K562 (cell line): ENCODE results near the gene TMEM187. TPM values are rescaled to one million over a fixed set of nuclear protein-coding genes. Genes with fewer than 3 reads are reported as not detected.

Experiments
- ATAC-seq: fragments of 200-7000 bp; cut with Tn5 transposase; 3 replicates; pipeline ENCODE4 v1.9.1; 2020; ENCODE audit warnings: moderate library complexity
- BruUV-seq: library from RNA; stranded (reverse); fragments of 400-500 nt; replicated peaks from 2 replicates; lab custom pipeline; 2021; lab: Mats Ljungman, UMichigan
- CTCF ChIA-PET: fragments of 300-600 bp; formaldehyde crosslinking; extraction: SDS; loops from one replicate; lab custom pipeline; 2021; ENCODE audit warnings: low intra/inter-chr PET ratio; lab: Yijun Ruan, JAX
- POLR2A ChIA-PET: fragments of 300-600, 350-650 bp; sonication (Branson Sonifier 250); formaldehyde crosslinking; extraction: SDS; loops from one replicate; lab custom pipeline; 2021; ENCODE audit warnings: antibody characterized with exemption, inconsistent platforms; lab: Yijun Ruan, JAX
- DNase-seq, 4 experiments: peaks; one replicate each; pipeline versions ENCODE4 v3.0.0 to v3.0.0-alpha.2; 2011 to 2018; ENCODE audit warnings: low spot score in 3 of 4, mixed read lengths in 3 of 4; ENCODE audit errors: extremely low read depth in 1 of 4
- FAIRE-seq: peaks from 2 replicates; lab custom pipeline; 2011; peaks lifted over from hg19 to GRCh38; lab: Jason Lieb, UNC
- H2AFZ ChIP-seq: 2 replicates; pipeline ENCODE4 v1.6.0; 2011; ENCODE audit warnings: low read depth, low read length, control low read depth, inconsistent platforms
- H3K27ac ChIP-seq: fragments of 200-600 bp; 3 replicates; pipeline ENCODE4 v1.8.0; 2011; ENCODE audit warnings: low read depth, mild to moderate bottlenecking, control low read depth, inconsistent platforms, low read length, moderate library complexity, mixed read lengths; ENCODE audit errors: extremely low read depth
- H3K27me3 ChIP-seq, 2 experiments: fragments of 300-600 bp in 1 of 2; 2 replicates in 1 of 2; 3 replicates in 1 of 2; pipeline versions ENCODE4 v1.6.0 to v1.8.0; 2011; ENCODE audit warnings: inconsistent platforms in 2 of 2, low read length in 2 of 2, mild to moderate bottlenecking in 1 of 2, mixed read lengths in 1 of 2, moderate library complexity in 1 of 2; ENCODE audit not compliant: control insufficient read depth in 2 of 2, insufficient read depth in 2 of 2
- H3K36me3 ChIP-seq: fragments of 300-600 bp; 3 replicates; pipeline ENCODE4 v1.8.0; 2011; ENCODE audit warnings: mild to moderate bottlenecking, low read length, inconsistent platforms; ENCODE audit not compliant: control insufficient read depth, insufficient read depth
- H3K4me1 ChIP-seq, 2 experiments: fragments of 200-600 bp in 1 of 2; replicated peaks in 1 of 2; 2 replicates in 1 of 2; 3 replicates in 1 of 2; pipeline versions ENCODE4 v1.5.1 to v1.8.0; 2011; ENCODE audit warnings: inconsistent platforms in 2 of 2, low read length in 2 of 2, mild to moderate bottlenecking in 1 of 2, mixed read lengths in 1 of 2, moderate library complexity in 1 of 2; ENCODE audit not compliant: control insufficient read depth in 2 of 2, insufficient read depth in 2 of 2
- H3K4me2 ChIP-seq: 2 replicates; pipeline ENCODE4 v1.6.1; 2011; ENCODE audit warnings: low read length, control low read depth, inconsistent platforms, mixed read lengths; ENCODE audit not compliant: insufficient read depth
- H3K4me3 ChIP-seq: fragments of 200-600 bp; sonication (generic), shearing (Covaris generic); 2 replicates; pipeline ENCODE4 v1.5.1; 2016; ENCODE audit warnings: control low read depth, inconsistent platforms
- H3K79me2 ChIP-seq: fragments of 200-600 bp; 3 replicates; pipeline ENCODE4 v1.8.0; 2011; ENCODE audit warnings: low read length, inconsistent platforms; ENCODE audit not compliant: control insufficient read depth, insufficient read depth
- H3K9ac ChIP-seq, 2 experiments: 2 replicates each; pipeline versions ENCODE4 v1.6.0 to v1.6.1; 2011; ENCODE audit warnings: low read depth in 2 of 2, low read length in 2 of 2, control low read depth in 1 of 2, inconsistent platforms in 1 of 2, mild to moderate bottlenecking in 1 of 2, mixed read lengths in 1 of 2; ENCODE audit not compliant: insufficient read depth in 1 of 2
- H3K9me1 ChIP-seq: one replicate; pipeline ENCODE4 v1.6.0; 2011; ENCODE audit warnings: inconsistent platforms, mild to moderate bottlenecking, low read length, moderate library complexity; ENCODE audit not compliant: control insufficient read depth, insufficient read depth
- H3K9me3 ChIP-seq: replicated peaks from 2 replicates; pipeline ENCODE4 v1.5.1; 2011; ENCODE audit warnings: low read depth, low read length, inconsistent platforms; ENCODE audit not compliant: control insufficient read depth, insufficient read depth
- H4K20me1 ChIP-seq: replicated peaks from 2 replicates; pipeline ENCODE4 v1.6.1; 2011; ENCODE audit warnings: low read length, inconsistent platforms, mixed read lengths; ENCODE audit not compliant: control insufficient read depth, insufficient read depth
- DACH1 ChIP-seq: fragments of 450-650 bp; IDR thresholded peaks from 2 replicates; pipeline ENCODE4 v1.6.1; 2018; ENCODE audit not compliant: partially characterized antibody
- HDAC8 ChIP-seq: fragments of 450-650 bp; IDR thresholded peaks from 2 replicates; pipeline ENCODE4 v1.6.1; 2016; ENCODE audit warnings: mild to moderate bottlenecking, missing genetic modification characterization, moderate library complexity, missing compliant biosample characterization
- KDM4B ChIP-seq, 2 experiments: fragments of 450-650 bp in 1 of 2; sonication (generic) in 1 of 2; IDR thresholded peaks; 2 replicates each; pipeline ENCODE4 v1.6.1; 2016 to 2017; ENCODE audit warnings: borderline replicate concordance in 2 of 2, antibody characterized with exemption in 1 of 2, low read depth in 1 of 2, mild to moderate bottlenecking in 1 of 2
- MXI1 ChIP-seq: IDR thresholded peaks from 2 replicates; pipeline ENCODE4 v1.6.1; 2011; ENCODE audit warnings: low read depth, mild to moderate bottlenecking, improper control_type of control experiment, low read length
- NBN ChIP-seq: fragments of 450-650 bp; IDR thresholded peaks from 2 replicates; pipeline ENCODE4 v1.6.1; 2016; ENCODE audit warnings: low read depth, mild to moderate bottlenecking
- RHOXF2B ChIP-seq: fragments of 250-450 bp; sonication (Bioruptor Pico); conservative IDR thresholded peaks from 2 replicates; pipeline ENCODE4 v1.5.1; 2021
- SIN3A ChIP-seq, 2 experiments: fragments of 150-350 bp in 1 of 2; IDR thresholded peaks; 2 replicates each; pipeline ENCODE4 v1.6.1; 2011 to 2016; ENCODE audit warnings: borderline replicate concordance in 2 of 2, low read depth in 2 of 2, low read length in 2 of 2, mild to moderate bottlenecking in 2 of 2, moderate library complexity in 2 of 2; ENCODE audit not compliant: control insufficient read depth in 1 of 2
- XRCC3 ChIP-seq: fragments of 450-650 bp; IDR thresholded peaks from 2 replicates; pipeline ENCODE4 v1.6.1; 2017; ENCODE audit warnings: mild to moderate bottlenecking, moderate library complexity
- ZNF124 ChIP-seq: sonication (generic); formaldehyde crosslinking; IDR thresholded peaks from 2 replicates; pipeline ENCODE4 v1.8.1; 2022; ENCODE audit warnings: missing genetic modification reagents
- ZNF232 ChIP-seq: sonication (generic); formaldehyde crosslinking; IDR thresholded peaks from 2 replicates; pipeline ENCODE4 v1.8.0; 2022; ENCODE audit warnings: mild to moderate bottlenecking, missing genetic modification reagents
- ZNF253 ChIP-seq: fragments of 250-450 bp; sonication (Bioruptor Pico); conservative IDR thresholded peaks from 2 replicates; pipeline ENCODE4 v1.6.1; 2021; ENCODE audit warnings: mild to moderate bottlenecking
- ZNF311 ChIP-seq: fragments of 250-450 bp; sonication (Bioruptor Pico); IDR thresholded peaks from 2 replicates; pipeline ENCODE4 v1.4.0; 2020; ENCODE audit warnings: mild to moderate bottlenecking, moderate library complexity
- ZNF436 ChIP-seq: fragments of 250-450, 450-650 bp; sonication (Bioruptor Pico); formaldehyde crosslinking; IDR thresholded peaks from 2 replicates; pipeline ENCODE4 v1.7.0; 2020; ENCODE audit warnings: mild to moderate bottlenecking
- ZNF586 ChIP-seq: fragments of 450-650 bp; formaldehyde crosslinking; conservative IDR thresholded peaks from 2 replicates; pipeline ENCODE4 v1.4.0; 2020; ENCODE audit warnings: mild to moderate bottlenecking, moderate library complexity
- WGBS: fragments of 100-300 bp; shearing (Covaris generic); methylation state at CpG from one replicate; pipeline ENCODE4 v1.1.6; 2016; ENCODE audit warnings: low coverage, mixed read lengths; ENCODE audit not compliant: insufficient coverage; ENCODE audit errors: missing lambda C conversion rate; 5-methylcytosine and 5-hydroxymethylcytosine counted together
- in situ Hi-C: fragments of 300-500 bp; cut with MboI; formaldehyde crosslinking; loops from 4 replicates; pipeline ENCODE4 v1.15.0; 2018; ENCODE audit warnings: inconsistent platforms, mixed read lengths
- intact Hi-C: fragments of 100-400 bp; cut with micrococcal nuclease; formaldehyde crosslinking; loops from 2 replicates; pipeline ENCODE4 v1.14.2; 2022
- polyA plus RNA-seq, 8 experiments: library from polyadenylated mRNA; depleted of rRNA in 4 of 8; stranded (reverse) in 5 of 8; unstranded in 3 of 8; fragments of >200 nt; fragmentation: Nextera tagmentation in 2 of 8; fragmentation: Illumina TruSeq in 1 of 8; extraction: Ambion mirVana in 2 of 8; extraction: Trizol in 1 of 8; gene quantifications; 2 replicates each; pipeline versions ENCODE4 v1.2.1 to v1.2.3, GENCODE V29; 2011 to 2014; ENCODE audit warnings: inconsistent platforms in 1 of 8, missing spikeins in 1 of 8
- total RNA-seq, 7 experiments: library from RNA; depleted of rRNA in 6 of 7; stranded (reverse); fragments of >200 nt in 6 of 7; fragmentation: Illumina TruSeq in 2 of 7; extraction: Trizol in 2 of 7; gene quantifications; 2 replicates each; pipeline versions ENCODE4 v1.2.1 to v1.2.3, GENCODE V29; 2011 to 2021; ENCODE audit warnings: low replicate concordance in 1 of 7
- TF ChIP-seq, protein P1 (sequence below): sonication (generic); IDR thresholded peaks from 2 replicates; pipeline ENCODE4 v1.6.1; 2016
- TF ChIP-seq, protein P2 (sequence below): sonication (generic); formaldehyde crosslinking; IDR thresholded peaks from 2 replicates; pipeline ENCODE4 v1.8.1; 2023; ENCODE audit warnings: mild to moderate bottlenecking, missing genetic modification reagents
- TF ChIP-seq, protein P3 (sequence below), 2 experiments: fragments of 450-650 bp; conservative IDR thresholded peaks; 2 replicates each; pipeline ENCODE4 v1.6.1; 2017; ENCODE audit warnings: mild to moderate bottlenecking in 2 of 2, moderate library complexity in 2 of 2

Gene TMEM187
- total and polyA plus RNA-seq, 9 of the 15 experiments (the other 6 are each of a cell fraction or from before 2014, with no cell fraction given), result 0.13 to 6.4 (median 1.6) TPM

GRCh38 chrX:154008521-154008920, 36.0 kb downstream of the TMEM187 start:
- ChIA-PET CTCF (no interaction called here), POLR2A (interaction anchor here (0.6 to 1.4 kb wide), 4 partner anchors 9 to 478 kb away, joined by 3 to 4 read pairs (median 4); no protein-coding TSS in a partner anchor)
- H3K4me3 ChIP-seq, result no peak overlapping the region
- in situ Hi-C loops, result no loop called here
- H4K20me1 ChIP-seq, result no peaks in the 10 kb centered on the region
- ATAC-seq (no peak), DNase-seq (no peak), FAIRE-seq (no peak)
- no TSS peak for BruUV-seq
- no peaks in the 10 kb centered on the region for H3K9me3 ChIP-seq
- no peak overlapping the region for H3K9ac ChIP-seq
- intact Hi-C loops, result no loop called here
- H3K27me3 ChIP-seq, result no peaks in the 10 kb centered on the region
- peaks cover 59% of the 10 kb centered on the region; the same call in 2 of the 3 replicates for H3K36me3 ChIP-seq
- no peak overlapping the region for H2AFZ ChIP-seq
- no peak overlapping the region for H3K4me2 ChIP-seq
- peaks cover 0 to 30% of the 10 kb centered on the region in 2 experiments; a peak in 2 of 5 replicates for H3K4me1 ChIP-seq
- H3K27ac ChIP-seq, result no peak overlapping the region
- peaks cover 5% of the 10 kb centered on the region; the same call in 1 of the 3 replicates for H3K79me2 ChIP-seq
- TF ChIP-seq DACH1 (no peak), KDM4B (IDR thresholded peaks at IDR 0.05; ENCODE audit: borderline replicate concordance in 2 of 2, low read depth in 1 of 2) (no peak), RHOXF2B (CRISPR knock-in tag) (no peak), ZNF232 (CRISPR knock-in tag) (no peak), SIN3A (IDR thresholded peaks at IDR 0.05; ENCODE audit: borderline replicate concordance in 2 of 2, control insufficient read depth in 1 of 2, low read depth in 2 of 2, low read length in 2 of 2) (no peak), ZNF586 (CRISPR knock-in tag) (no peak), ZNF436 (CRISPR knock-in tag) (no peak), HDAC8 (tag) (no peak), MXI1 (no peak), ZNF124 (CRISPR knock-in tag) (no peak), XRCC3 (no peak), ZNF253 (CRISPR knock-in tag) (no peak), NBN (no peak), ZNF311 (CRISPR knock-in tag) (no peak)
- TF ChIP-seq, protein P1, sequence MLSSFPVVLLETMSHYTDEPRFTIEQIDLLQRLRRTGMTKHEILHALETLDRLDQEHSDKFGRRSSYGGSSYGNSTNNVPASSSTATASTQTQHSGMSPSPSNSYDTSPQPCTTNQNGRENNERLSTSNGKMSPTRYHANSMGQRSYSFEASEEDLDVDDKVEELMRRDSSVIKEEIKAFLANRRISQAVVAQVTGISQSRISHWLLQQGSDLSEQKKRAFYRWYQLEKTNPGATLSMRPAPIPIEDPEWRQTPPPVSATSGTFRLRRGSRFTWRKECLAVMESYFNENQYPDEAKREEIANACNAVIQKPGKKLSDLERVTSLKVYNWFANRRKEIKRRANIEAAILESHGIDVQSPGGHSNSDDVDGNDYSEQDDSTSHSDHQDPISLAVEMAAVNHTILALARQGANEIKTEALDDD, result no peak
- TF ChIP-seq, protein P2, sequence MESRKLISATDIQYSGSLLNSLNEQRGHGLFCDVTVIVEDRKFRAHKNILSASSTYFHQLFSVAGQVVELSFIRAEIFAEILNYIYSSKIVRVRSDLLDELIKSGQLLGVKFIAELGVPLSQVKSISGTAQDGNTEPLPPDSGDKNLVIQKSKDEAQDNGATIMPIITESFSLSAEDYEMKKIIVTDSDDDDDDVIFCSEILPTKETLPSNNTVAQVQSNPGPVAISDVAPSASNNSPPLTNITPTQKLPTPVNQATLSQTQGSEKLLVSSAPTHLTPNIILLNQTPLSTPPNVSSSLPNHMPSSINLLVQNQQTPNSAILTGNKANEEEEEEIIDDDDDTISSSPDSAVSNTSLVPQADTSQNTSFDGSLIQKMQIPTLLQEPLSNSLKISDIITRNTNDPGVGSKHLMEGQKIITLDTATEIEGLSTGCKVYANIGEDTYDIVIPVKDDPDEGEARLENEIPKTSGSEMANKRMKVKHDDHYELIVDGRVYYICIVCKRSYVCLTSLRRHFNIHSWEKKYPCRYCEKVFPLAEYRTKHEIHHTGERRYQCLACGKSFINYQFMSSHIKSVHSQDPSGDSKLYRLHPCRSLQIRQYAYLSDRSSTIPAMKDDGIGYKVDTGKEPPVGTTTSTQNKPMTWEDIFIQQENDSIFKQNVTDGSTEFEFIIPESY (CRISPR knock-in tag), result no peak
- TF ChIP-seq, protein P3, sequence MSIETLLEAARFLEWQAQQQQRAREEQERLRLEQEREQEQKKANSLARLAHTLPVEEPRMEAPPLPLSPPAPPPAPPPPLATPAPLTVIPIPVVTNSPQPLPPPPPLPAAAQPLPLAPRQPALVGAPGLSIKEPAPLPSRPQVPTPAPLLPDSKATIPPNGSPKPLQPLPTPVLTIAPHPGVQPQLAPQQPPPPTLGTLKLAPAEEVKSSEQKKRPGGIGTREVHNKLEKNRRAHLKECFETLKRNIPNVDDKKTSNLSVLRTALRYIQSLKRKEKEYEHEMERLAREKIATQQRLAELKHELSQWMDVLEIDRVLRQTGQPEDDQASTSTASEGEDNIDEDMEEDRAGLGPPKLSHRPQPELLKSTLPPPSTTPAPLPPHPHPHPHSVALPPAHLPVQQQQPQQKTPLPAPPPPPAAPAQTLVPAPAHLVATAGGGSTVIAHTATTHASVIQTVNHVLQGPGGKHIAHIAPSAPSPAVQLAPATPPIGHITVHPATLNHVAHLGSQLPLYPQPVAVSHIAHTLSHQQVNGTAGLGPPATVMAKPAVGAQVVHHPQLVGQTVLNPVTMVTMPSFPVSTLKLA (conservative IDR thresholded peaks at IDR 0.05), result no peak
- TF ChIP-seq, all 486 proteins: peak for 0
- no peaks in the 10 kb centered on the region for H3K9me1 ChIP-seq
- 60% methylated on average over 4 of the region's 4 CpGs for WGBS
